ENCODE results near the gene MRTFB.

Gene MRTFB

GRCh38 chr16:14131774-14132695, 60.9 kb downstream of the MRTFB start:
- no peak for DNase-seq (ENCODE audit: low read depth, low spot score)

DNA sequence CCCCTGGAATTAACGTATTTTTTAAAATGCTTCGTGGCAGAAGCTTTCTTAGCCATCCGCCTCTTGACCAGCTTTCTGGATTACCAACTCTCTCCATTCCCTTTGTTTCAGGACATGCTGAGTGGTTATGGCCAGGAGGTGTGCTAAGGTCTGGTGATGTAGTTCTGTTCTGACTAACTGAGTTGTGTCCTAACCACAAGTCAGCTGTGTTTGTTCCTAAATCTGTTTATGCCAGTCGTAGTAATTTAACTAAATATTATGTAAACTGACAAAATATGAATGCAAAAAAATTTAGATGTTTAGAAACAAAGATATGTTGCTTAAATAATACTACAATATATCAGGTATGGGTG, 61.6 kb downstream of the MRTFB start:
- DNase-seq (ENCODE audit: low read depth, low spot score): no peak

- DNase-seq (ENCODE audit: low read depth, low spot score): no peak
These were observed 62.8 kb downstream of the MRTFB start for GRCh38 chr16:14133907-14134306.

DNA sequence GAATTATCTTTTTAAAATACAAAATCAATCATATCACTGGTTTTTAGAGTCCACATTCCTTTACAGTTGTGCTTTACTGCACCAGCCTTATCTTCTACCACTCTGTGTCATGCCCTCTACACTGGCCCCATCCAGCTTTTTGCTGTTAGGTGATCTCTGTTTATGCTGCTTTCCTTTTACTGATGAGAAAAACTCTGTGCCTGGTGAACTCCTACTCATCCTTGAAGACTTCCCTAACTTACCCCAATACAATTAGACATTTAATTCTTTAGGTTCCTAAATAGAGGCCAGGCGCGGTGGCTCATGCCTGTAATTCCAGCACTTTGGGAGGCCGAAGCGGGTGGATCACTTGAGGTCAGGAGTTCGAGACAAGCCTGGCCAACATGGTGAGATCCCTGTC, 64.6 kb downstream of the MRTFB start:
- no peak for DNase-seq (ENCODE audit: low read depth, low spot score)

- DNase-seq (ENCODE audit: low read depth, low spot score): no peak
These were observed 68.8 kb downstream of the MRTFB start for GRCh38 chr16:14139872-14140271.

DNA sequence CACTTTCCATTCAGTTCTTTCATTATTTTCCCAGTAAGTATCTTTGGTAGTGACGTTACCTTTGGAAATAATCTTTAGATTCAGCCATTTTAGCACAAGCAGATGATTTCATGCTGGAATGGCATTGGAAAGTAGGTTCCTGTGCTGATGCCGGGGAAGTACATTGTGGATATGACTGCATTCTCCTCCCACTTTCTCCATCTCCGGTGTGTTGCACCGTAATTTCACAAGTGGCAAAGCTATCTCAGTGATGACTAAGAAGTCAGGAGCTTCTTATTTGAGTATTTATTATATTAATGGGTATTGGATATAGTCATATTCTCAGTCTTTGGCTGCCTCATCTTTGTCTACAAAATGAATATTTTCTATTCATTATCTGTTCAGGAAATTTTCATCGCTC, 69.8 kb downstream of the MRTFB start:
- no peak for DNase-seq (ENCODE audit: low read depth, low spot score)

- DNase-seq (ENCODE audit: low read depth, low spot score): no peak
These were observed 75.3 kb downstream of the MRTFB start for GRCh38 chr16:14146445-14146844.

- DNase-seq (ENCODE audit: low read depth, low spot score): no peak
These were observed 76.9 kb downstream of the MRTFB start for GRCh38 chr16:14148016-14148415.

- no peak for DNase-seq (ENCODE audit: low read depth, low spot score)
These were observed 77.5 kb downstream of the MRTFB start for GRCh38 chr16:14148569-14148968.

DNA sequence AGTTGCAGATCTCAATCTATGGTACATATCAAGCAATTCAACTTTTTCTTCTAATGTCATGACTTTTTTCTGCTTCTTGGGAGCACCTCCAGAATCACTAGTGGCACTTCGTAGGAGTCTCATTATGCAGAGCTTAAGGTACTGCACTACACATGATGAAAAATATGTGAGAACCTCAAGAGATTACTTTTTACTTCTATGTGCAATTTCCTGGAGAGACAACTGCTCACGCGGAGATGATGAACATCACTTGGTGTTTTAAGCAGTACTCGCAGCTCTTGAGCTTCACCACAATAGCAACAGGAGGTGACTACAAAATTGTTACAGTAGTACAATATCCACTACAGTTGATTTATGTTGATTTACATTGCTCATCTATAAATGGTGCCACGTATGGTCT, 79.7 kb downstream of the MRTFB start:
- DNase-seq (ENCODE audit: low read depth, low spot score): no peak

GRCh38 chr16:14151256-14152030, 80.3 kb downstream of the MRTFB start:
- no peak for DNase-seq (ENCODE audit: low read depth, low spot score)

DNA sequence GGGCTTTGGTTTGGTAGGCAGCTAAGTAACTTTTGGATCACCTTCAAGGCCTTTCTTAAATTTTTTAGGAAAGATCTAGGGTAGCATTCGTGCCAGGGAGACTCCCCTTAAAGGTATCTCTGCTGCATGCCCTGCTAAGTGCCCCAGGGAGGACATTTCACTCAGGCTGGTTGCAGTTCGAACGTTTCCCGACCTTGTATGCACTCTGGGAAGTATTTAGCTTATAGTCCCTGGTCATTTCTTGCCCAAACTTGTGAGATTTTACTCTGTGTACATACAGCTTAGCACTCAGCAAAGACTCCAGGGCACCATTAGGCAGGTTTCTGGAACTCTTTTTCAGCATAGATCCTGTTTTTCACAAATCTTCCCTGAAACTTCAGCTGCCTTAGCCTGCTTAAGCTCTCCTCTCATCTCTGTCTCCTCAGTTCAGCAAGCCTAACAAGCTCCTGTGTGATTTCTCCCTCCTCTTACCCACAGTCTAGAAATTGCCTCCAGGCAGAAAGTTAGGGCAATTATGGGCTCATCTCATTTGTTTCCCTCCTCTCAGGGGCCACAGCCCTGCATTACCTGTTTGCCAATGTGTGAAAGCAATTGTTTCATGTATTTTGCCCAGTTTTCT, 84.6 kb downstream of the MRTFB start:
- no peak for DNase-seq (ENCODE audit: low read depth, low spot score)

- no peak for DNase-seq (ENCODE audit: low read depth, low spot score)
These were observed 94.0 kb downstream of the MRTFB start for GRCh38 chr16:14164916-14165662.

- no peak for DNase-seq (ENCODE audit: low read depth, low spot score)
These were observed 97.0 kb downstream of the MRTFB start for GRCh38 chr16:14168146-14168545.

GRCh38 chr16:14172200-14172809, 101.2 kb downstream of the MRTFB start:
- DNase-seq (ENCODE audit: low read depth, low spot score): no peak

- no peak for DNase-seq (ENCODE audit: low read depth, low spot score)
These were observed 104.0 kb downstream of the MRTFB start for GRCh38 chr16:14175086-14175485.

- DNase-seq (ENCODE audit: low read depth, low spot score): no peak
These were observed 106.6 kb downstream of the MRTFB start for GRCh38 chr16:14177704-14178103.

- no peak for DNase-seq (ENCODE audit: low read depth, low spot score)
These were observed 108.0 kb downstream of the MRTFB start for GRCh38 chr16:14179116-14179515.

DNA sequence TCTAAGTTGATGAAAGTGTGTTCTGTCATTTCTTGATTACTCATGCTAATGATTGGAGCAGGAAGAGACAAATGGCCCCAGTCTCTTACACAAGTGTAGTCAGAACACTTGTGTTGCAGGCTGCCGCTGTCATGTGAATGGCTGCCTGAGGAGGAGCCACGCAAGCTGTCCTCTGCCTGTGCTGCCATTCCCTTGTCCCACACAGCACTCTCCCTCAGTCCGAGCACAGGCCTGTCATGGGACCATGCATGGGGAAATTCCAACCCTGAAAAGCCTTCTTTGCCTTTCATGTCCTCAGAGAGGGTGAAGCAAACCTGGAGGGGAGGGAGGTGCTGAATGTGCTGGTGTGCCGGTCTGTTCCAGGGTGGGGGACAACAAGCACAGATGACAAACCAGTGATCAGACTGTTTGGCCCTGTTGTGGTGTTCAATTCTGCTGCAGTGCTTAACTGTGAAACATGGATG, 109.4 kb downstream of the MRTFB start:
- DNase-seq (ENCODE audit: low read depth, low spot score): no peak

GRCh38 chr16:14181371-14182050, 110.4 kb downstream of the MRTFB start:
- no peak for DNase-seq (ENCODE audit: low read depth, low spot score)

GRCh38 chr16:14182999-14183398, 111.9 kb downstream of the MRTFB start:
- DNase-seq (ENCODE audit: low read depth, low spot score): no peak

Data from activated naive CD8-positive, alpha-beta T cell treated with anti-CD3 and anti-CD28 coated beads, Interleukin-2, amount 50 U/mL, for 16 hours (primary cell).